ENCODE data around the gene UPF3B. TPM values are rescaled to one million over a fixed set of nuclear protein-coding genes. Genes with fewer than 3 reads are reported as not detected.
A peak's percentile ranks its signal among the peaks of the same experiment; 100 is the strongest.

UPF3B gene
- total and polyA plus RNA-seq, 9 of the 15 experiments (the other 6 are each of a cell fraction or from before 2014, with no cell fraction given): 17.6 to 57.0 (median 32.3) TPM

DNA sequence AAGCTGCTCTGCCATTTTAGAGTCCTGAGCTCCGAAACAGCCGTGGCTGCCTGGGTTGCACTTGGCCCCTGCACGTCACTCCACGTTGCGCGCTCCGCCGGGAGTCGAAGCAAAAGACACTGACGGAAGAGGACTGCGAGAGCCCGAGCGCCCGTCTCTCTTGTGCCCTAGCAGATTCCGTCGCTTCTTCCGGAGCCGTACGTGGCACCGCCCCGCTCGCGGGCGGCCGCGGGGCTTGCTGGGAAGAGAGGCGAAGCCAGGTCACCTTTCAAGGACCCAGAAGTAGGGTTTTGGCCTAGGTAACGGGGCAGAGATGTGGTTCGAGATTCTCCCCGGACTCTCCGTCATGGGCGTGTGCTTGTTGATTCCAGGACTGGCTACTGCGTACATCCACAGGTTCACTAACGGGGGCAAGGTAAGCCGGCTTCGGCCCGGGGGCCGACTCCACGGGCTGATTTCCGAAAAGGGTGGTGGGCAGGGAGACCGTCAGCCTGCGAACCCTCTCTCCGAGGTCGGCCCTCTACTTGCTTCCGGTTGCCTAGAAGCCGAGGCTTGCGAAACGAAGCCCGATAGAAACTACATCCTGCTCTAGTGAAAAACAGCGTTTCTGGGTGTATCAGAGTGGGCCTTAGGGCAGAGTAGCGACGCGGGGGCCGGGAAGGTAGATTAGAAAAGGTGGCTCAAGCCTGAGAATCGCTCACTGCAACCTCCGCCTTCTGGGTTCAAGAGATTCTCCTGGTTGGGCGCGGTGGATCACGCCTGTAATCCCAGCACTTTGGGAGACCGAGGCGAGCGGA is 19.0 kb upstream of the UPF3B start, which contains the start of the genes NDUFA1 and RNF113A (continued):
- TF ChIP-seq FOXK1 (CRISPR knock-in tag; IDR thresholded peaks at IDR 0.05; ENCODE audit: borderline replicate concordance) (no peak), CREM (IDR thresholded peaks at IDR 0.05; ENCODE audit: low read depth) (peak; percentile 87), ZNF384 (IDR thresholded peaks at IDR 0.05; ENCODE audit: low read depth, low read length) (no peak), SUPT5H (IDR thresholded peaks at IDR 0.05) (peak; percentile 88), LARP7 (IDR thresholded peaks at IDR 0.05) (no peak), ATF7 (IDR thresholded peaks at IDR 0.05) (peak; percentile 46; the same call in 1 of the 2 replicates), PHF20 (IDR thresholded peaks at IDR 0.05; ENCODE audit: partially characterized antibody) (no peak), CBFA2T3 (IDR thresholded peaks at IDR 0.05) (no peak), RFX1 (IDR thresholded peaks at IDR 0.05) (no peak), HIVEP1 (CRISPR knock-in tag; IDR thresholded peaks at IDR 0.05) (no peak), ZNF347 (CRISPR knock-in tag; IDR thresholded peaks at IDR 0.05; ENCODE audit: low read depth) (no peak), ZC3H8 (IDR thresholded peaks at IDR 0.05) (no peak), EP400 (IDR thresholded peaks at IDR 0.05) (peak; percentile 90), TBP (optimal IDR thresholded peaks at IDR 0.05; ENCODE audit: low read depth, low read length) (peak; percentile 91), TAF7 (tag; IDR thresholded peaks at IDR 0.05) (no peak; the same call in none of the 2 replicates), SMAD3 (CRISPR knock-in tag; conservative IDR thresholded peaks at IDR 0.05) (no peak), HDAC3 (IDR thresholded peaks at IDR 0.05; ENCODE audit: borderline replicate concordance, partially characterized antibody) (no peak), RBM22 (IDR thresholded peaks at IDR 0.05; ENCODE audit: low read depth, low read length, poor library complexity, severe bottlenecking) (no peak), PML (IDR thresholded peaks at IDR 0.05; ENCODE audit: low read length) (0 out of 2 replicates have a peak, but pooled peaks have one; percentile 64), PTTG1 (tag; IDR thresholded peaks at IDR 0.05; ENCODE audit: low read depth) (no peak), JUND (IDR thresholded peaks at IDR 0.05; ENCODE audit: borderline replicate concordance, low read depth, low read length) (peak; percentile 34; the same call in 1 of the 2 replicates), JUND (tag; IDR thresholded peaks at IDR 0.05; ENCODE audit: borderline replicate concordance, low read depth, low read length) (peak; percentile 17; the same call in 1 of the 3 replicates), TCFL5 (CRISPR knock-in tag; conservative IDR thresholded peaks at IDR 0.05) (no peak), ZNF668 (CRISPR knock-in tag; IDR thresholded peaks at IDR 0.05) (no peak), ATF1 (CRISPR knock-in tag; IDR thresholded peaks at IDR 0.05) (no peak), ATF1 (tag; IDR thresholded peaks at IDR 0.05) (peak; percentile 85), NR2F6 (CRISPR knock-in tag; IDR thresholded peaks at IDR 0.05) (no peak), SP1 (CRISPR knock-in tag; IDR thresholded peaks at IDR 0.05) (peak; percentile 49; the same call in 1 of the 2 replicates)
- TF ChIP-seq, protein P1, sequence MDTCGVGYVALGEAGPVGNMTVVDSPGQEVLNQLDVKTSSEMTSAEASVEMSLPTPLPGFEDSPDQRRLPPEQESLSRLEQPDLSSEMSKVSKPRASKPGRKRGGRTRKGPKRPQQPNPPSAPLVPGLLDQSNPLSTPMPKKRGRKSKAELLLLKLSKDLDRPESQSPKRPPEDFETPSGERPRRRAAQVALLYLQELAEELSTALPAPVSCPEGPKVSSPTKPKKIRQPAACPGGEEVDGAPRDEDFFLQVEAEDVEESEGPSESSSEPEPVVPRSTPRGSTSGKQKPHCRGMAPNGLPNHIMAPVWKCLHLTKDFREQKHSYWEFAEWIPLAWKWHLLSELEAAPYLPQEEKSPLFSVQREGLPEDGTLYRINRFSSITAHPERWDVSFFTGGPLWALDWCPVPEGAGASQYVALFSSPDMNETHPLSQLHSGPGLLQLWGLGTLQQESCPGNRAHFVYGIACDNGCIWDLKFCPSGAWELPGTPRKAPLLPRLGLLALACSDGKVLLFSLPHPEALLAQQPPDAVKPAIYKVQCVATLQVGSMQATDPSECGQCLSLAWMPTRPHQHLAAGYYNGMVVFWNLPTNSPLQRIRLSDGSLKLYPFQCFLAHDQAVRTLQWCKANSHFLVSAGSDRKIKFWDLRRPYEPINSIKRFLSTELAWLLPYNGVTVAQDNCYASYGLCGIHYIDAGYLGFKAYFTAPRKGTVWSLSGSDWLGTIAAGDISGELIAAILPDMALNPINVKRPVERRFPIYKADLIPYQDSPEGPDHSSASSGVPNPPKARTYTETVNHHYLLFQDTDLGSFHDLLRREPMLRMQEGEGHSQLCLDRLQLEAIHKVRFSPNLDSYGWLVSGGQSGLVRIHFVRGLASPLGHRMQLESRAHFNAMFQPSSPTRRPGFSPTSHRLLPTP (IDR thresholded peaks at IDR 0.05; ENCODE audit: borderline replicate concordance, extremely low read depth, insufficient read length): no peak
- TF ChIP-seq, protein P2, sequence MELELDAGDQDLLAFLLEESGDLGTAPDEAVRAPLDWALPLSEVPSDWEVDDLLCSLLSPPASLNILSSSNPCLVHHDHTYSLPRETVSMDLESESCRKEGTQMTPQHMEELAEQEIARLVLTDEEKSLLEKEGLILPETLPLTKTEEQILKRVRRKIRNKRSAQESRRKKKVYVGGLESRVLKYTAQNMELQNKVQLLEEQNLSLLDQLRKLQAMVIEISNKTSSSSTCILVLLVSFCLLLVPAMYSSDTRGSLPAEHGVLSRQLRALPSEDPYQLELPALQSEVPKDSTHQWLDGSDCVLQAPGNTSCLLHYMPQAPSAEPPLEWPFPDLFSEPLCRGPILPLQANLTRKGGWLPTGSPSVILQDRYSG (tag; conservative IDR thresholded peaks at IDR 0.05; ENCODE audit: low read depth): no peak
